Measurements from ENCODE around the gene CHID1.

- TF ChIP-seq CTCF (IDR thresholded peaks at IDR 0.05; ENCODE audit: low read depth, low read length, poor library complexity, severe bottlenecking) = no peak
- no peak for TF ChIP-seq EZH2phosphoT487 (IDR thresholded peaks at IDR 0.05; ENCODE audit: borderline replicate concordance, low read length)
Observed at GRCh38 chr11:819129-819931, 91.3 kb downstream of the CHID1 start.
